Endothelial cell of umbilical vein (primary cell): Measurements from ENCODE around the gene ZNF398. TPM values are rescaled to one million over a fixed set of nuclear protein-coding genes. Genes with fewer than 3 reads are reported as not detected.

Source experiments
- BruUV-seq: library from RNA; stranded (reverse); fragments of 400-500 nt; replicated peaks from 2 replicates; lab custom pipeline; 2021; lab: Mats Ljungman, UMichigan
- CTCF ChIA-PET: fragments of 300-600, 350-600 bp; sonication (Branson Sonifier 250); formaldehyde crosslinking; loops from one replicate; lab custom pipeline; 2021; ENCODE audit warnings: antibody characterized with exemption, inconsistent platforms; lab: Charles Lee
- POLR2A ChIA-PET: fragments of 300-600, 350-600 bp; sonication (Branson Sonifier 250); formaldehyde crosslinking; loops from one replicate; lab custom pipeline; 2021; ENCODE audit warnings: antibody characterized with exemption, inconsistent platforms; lab: Charles Lee
- DNase-seq: peaks from one replicate; pipeline ENCODE4 v3.0.0-alpha.2; 2011; ENCODE audit warnings: low read depth, low spot score
- FAIRE-seq: peaks from 2 replicates; lab custom pipeline; 2011; peaks lifted over from hg19 to GRCh38; lab: Jason Lieb, UNC
- H2AFZ ChIP-seq: 2 replicates; pipeline ENCODE4 v1.6.0; 2012; ENCODE audit warnings: low read depth, low read length, control low read depth, inconsistent platforms
- H3K27ac ChIP-seq: 2 replicates; pipeline ENCODE4 v1.5.1; 2011; ENCODE audit warnings: low read depth, mild to moderate bottlenecking, control low read depth, low read length, moderate library complexity; ENCODE audit not compliant: insufficient read depth
- H3K27me3 ChIP-seq, 2 experiments: 2 replicates each; pipeline versions ENCODE4 v1.6.0 to v1.6.1; 2011; ENCODE audit warnings: low read length in 2 of 2, mixed read lengths in 1 of 2; ENCODE audit not compliant: control insufficient read depth in 2 of 2, insufficient read depth in 2 of 2
- H3K36me3 ChIP-seq, 2 experiments: 2 replicates in 1 of 2; 3 replicates in 1 of 2; pipeline ENCODE4 v1.5.1; 2011; ENCODE audit warnings: low read length in 2 of 2, mild to moderate bottlenecking in 1 of 2, moderate library complexity in 1 of 2; ENCODE audit not compliant: control insufficient read depth in 2 of 2, insufficient read depth in 2 of 2; ENCODE audit errors: extremely low read depth in 1 of 2
- H3K4me1 ChIP-seq: 3 replicates; pipeline ENCODE4 v1.5.1; 2011; ENCODE audit warnings: mild to moderate bottlenecking, low read length; ENCODE audit not compliant: control insufficient read depth, insufficient read depth; ENCODE audit errors: extremely low read depth
- H3K4me2 ChIP-seq: 2 replicates; pipeline ENCODE4 v1.6.1; 2011; ENCODE audit warnings: low read length, control low read depth, mixed read lengths; ENCODE audit not compliant: insufficient read depth
- H3K4me3 ChIP-seq, 3 experiments: fragments of 200-600 bp in 1 of 3; sonication (generic), shearing (Covaris generic) in 1 of 3; replicated peaks in 1 of 3; 2 replicates each; pipeline ENCODE4 v1.5.1; 2011 to 2016; ENCODE audit warnings: control low read depth in 3 of 3, low read length in 3 of 3, mild to moderate bottlenecking in 2 of 3, inconsistent platforms in 1 of 3, low read depth in 1 of 3, moderate library complexity in 1 of 3; ENCODE audit not compliant: insufficient read depth in 1 of 3
- H3K79me2 ChIP-seq: 2 replicates; pipeline ENCODE4 v1.6.0; 2012; ENCODE audit warnings: low read length, inconsistent platforms; ENCODE audit not compliant: control insufficient read depth, insufficient read depth
- H3K9ac ChIP-seq: replicated peaks from 2 replicates; pipeline ENCODE3; 2011; ENCODE audit warnings: low read length, control low read depth; ENCODE audit not compliant: insufficient read depth; ENCODE audit errors: extremely low read depth
- H3K9me1 ChIP-seq: replicated peaks from 3 replicates; pipeline ENCODE4 v1.6.0; 2011; ENCODE audit warnings: mild to moderate bottlenecking, low read length; ENCODE audit not compliant: control insufficient read depth, insufficient read depth; ENCODE audit errors: extremely low read depth
- H3K9me3 ChIP-seq: replicated peaks from 2 replicates; pipeline ENCODE4 v1.5.1; 2012; ENCODE audit warnings: low read length, inconsistent platforms; ENCODE audit not compliant: control insufficient read depth, insufficient read depth
- H4K20me1 ChIP-seq: replicated peaks from 2 replicates; pipeline ENCODE3; 2011; ENCODE audit warnings: mild to moderate bottlenecking, low read length; ENCODE audit not compliant: control insufficient read depth, insufficient read depth; ENCODE audit errors: extremely low read depth
- CTCF ChIP-seq, 2 donors: IDR thresholded peaks; 1 replicate in 1 of 2; 2 replicates in 1 of 2; pipeline ENCODE4 v1.5.1; 2011; ENCODE audit warnings: low read length in 2 of 2, mild to moderate bottlenecking in 2 of 2, moderate library complexity in 2 of 2, control low read depth in 1 of 2, inconsistent platforms in 1 of 2, low read depth in 1 of 2; ENCODE audit not compliant: insufficient read depth in 1 of 2; ENCODE audit errors: extremely low read depth in 1 of 2
- EZH2 ChIP-seq: IDR thresholded peaks from 2 replicates; pipeline ENCODE4 v1.6.1; 2012; ENCODE audit warnings: borderline replicate concordance, low read depth, mild to moderate bottlenecking, moderate library complexity, low read length, inconsistent platforms; ENCODE audit not compliant: severe bottlenecking
- FOS ChIP-seq: IDR thresholded peaks from 2 replicates; pipeline ENCODE4 v1.6.1; 2011; ENCODE audit warnings: mild to moderate bottlenecking, low read length, moderate library complexity, borderline replicate concordance; ENCODE audit not compliant: insufficient read depth
- GATA2 ChIP-seq: IDR thresholded peaks from 2 replicates; pipeline ENCODE4 v1.7.0; 2011; ENCODE audit warnings: low read depth, mild to moderate bottlenecking, moderate library complexity, mixed read lengths, low read length; ENCODE audit not compliant: insufficient read length, insufficient read depth
- JUN ChIP-seq: IDR thresholded peaks from 2 replicates; pipeline ENCODE4 v1.6.1; 2011; ENCODE audit warnings: borderline replicate concordance, low read depth; ENCODE audit not compliant: insufficient read length, insufficient read depth
- MAX ChIP-seq: IDR thresholded peaks from 2 replicates; pipeline ENCODE4 v1.6.1; 2011; ENCODE audit not compliant: insufficient read depth, insufficient read length
- MYC ChIP-seq: IDR thresholded peaks from one replicate; pipeline ENCODE4 v1.6.1; 2011; ENCODE audit warnings: mild to moderate bottlenecking, low read depth, low read length
- POLR2A ChIP-seq: IDR thresholded peaks from 2 replicates; pipeline ENCODE4 v1.6.1; 2012; ENCODE audit warnings: low read depth, mild to moderate bottlenecking, control low read depth, low read length
- POLR2AphosphoS5 ChIP-seq: IDR thresholded peaks from 2 replicates; pipeline ENCODE4 v1.6.1; 2012; ENCODE audit warnings: low read depth, mild to moderate bottlenecking, control low read depth, low read length, moderate library complexity; ENCODE audit not compliant: insufficient read depth
- dilution Hi-C: fragments of 300-500 bp; cut with MboI; formaldehyde crosslinking; loops from one replicate; pipeline ENCODE4 v1.15.0; 2019; ENCODE audit warnings: low sequenced_read_pairs; ENCODE audit not compliant: extremely low pct_ligation_motif_present
- intact Hi-C: fragments of 100-400 bp; cut with micrococcal nuclease; formaldehyde crosslinking; loops from one replicate; pipeline ENCODE4 v1.10.0; 2022
- polyA plus RNA-seq, 4 experiments: library from polyadenylated mRNA; depleted of rRNA in 3 of 4; stranded (reverse) in 3 of 4; unstranded in 1 of 4; fragments of >200 nt; gene quantifications; 2 replicates each; pipeline versions ENCODE4 v1.2.1 to v1.2.3, GENCODE V29; 2011 to 2012; ENCODE audit warnings: missing spikeins in 1 of 4
- total RNA-seq: library from RNA; stranded (reverse); gene quantifications from 2 replicates; pipeline ENCODE4 v1.2.3, GENCODE V29; 2021

ZNF398 gene
- total and polyA plus RNA-seq, 2 donors (not counting 3 experiments of a cell fraction or from before 2014, with no cell fraction given), result 7.5 to 10.6 TPM

- TF ChIP-seq EZH2, result no peak
- H3K4me3 ChIP-seq, result no peak overlapping the region
- dilution Hi-C loops, result no loop called here
- DNase-seq (no peak), FAIRE-seq (no peak)
- no peaks in the 10 kb centered on the region for H3K4me1 ChIP-seq
- no peaks in the 10 kb centered on the region for H3K36me3 ChIP-seq
- no peaks in the 10 kb centered on the region for H4K20me1 ChIP-seq
- H3K27ac ChIP-seq, result no peak overlapping the region
- ChIA-PET POLR2A (no interaction called here), CTCF (interaction anchor here (1.4 kb wide), 1 partner anchor 67 kb away, joined by 4 read pairs; no protein-coding TSS in a partner anchor)
- no peaks in the 10 kb centered on the region for H3K9me1 ChIP-seq
- H3K9me3 ChIP-seq, result peaks cover 6% of the 10 kb centered on the region
- intact Hi-C loops, result no loop called here
- H3K4me2 ChIP-seq, result no peak overlapping the region
- no peak overlapping the region for H2AFZ ChIP-seq
- no peaks in the 10 kb centered on the region for H3K79me2 ChIP-seq
- no peaks in the 10 kb centered on the region for H3K27me3 ChIP-seq
- BruUV-seq, result no TSS peak
- H3K9ac ChIP-seq, result no peak overlapping the region
Observed at GRCh38 chr7:149133028-149133710, 14.1 kb upstream of the ZNF398 start.

- Histone ChIP-seq H3K4me1 (no peaks in the 10 kb centered on the region), H3K36me3 (no peaks in the 10 kb centered on the region), H3K27me3 (no peaks in the 10 kb centered on the region), H3K9ac (no peak overlapping the region), H3K79me2 (no peaks in the 10 kb centered on the region), H3K9me1 (no peaks in the 10 kb centered on the region), H3K4me3 (no peak overlapping the region), H3K27ac (no peak overlapping the region), H2AFZ (no peak overlapping the region), H4K20me1 (no peaks in the 10 kb centered on the region), H3K4me2 (no peak overlapping the region), H3K9me3 (peaks cover under 1% of the 10 kb centered on the region)
- POLR2A ChIA-PET, result no interaction called here
- dilution Hi-C loops (no loop called here), intact Hi-C loops (no loop called here)
- BruUV-seq, result no TSS peak
- FAIRE-seq (no peak), DNase-seq (no peak)
- CTCF ChIA-PET, result interaction anchor here (1.1 to 1.7 kb wide), 3 partner anchors 9 to 11 kb away, joined by 3 to 8 read pairs (median 6); partner anchors contain the start of genes ZNF398 and ZNF425
- TF ChIP-seq POLR2A (no peak), MAX (no peak), GATA2 (no peak), JUN (no peak), POLR2AphosphoS5 (no peak), MYC (no peak), EZH2 (no peak), CTCF (IDR thresholded peaks at IDR 0.05; ENCODE audit: extremely low read depth in 1 of 2, insufficient read depth in 1 of 2, low read depth in 1 of 2, low read length in 2 of 2) (no peak), FOS (no peak)
Observed at GRCh38 chr7:149136118-149136517, 11.1 kb upstream of the ZNF398 start.
